Testis (tissue), 3 donors: ENCODE measurements around the gene IMPG1. TPM values are rescaled to one million over a fixed set of nuclear protein-coding genes. Genes with fewer than 3 reads are reported as not detected.

Experiments used
- DNase-seq: peaks from one replicate; pipeline ENCODE4 v3.0.0-alpha.2; 2019
- H3K27ac ChIP-seq, 2 donors: fragments of 200-600 bp; sonication (generic); one replicate each; pipeline ENCODE4 v1.5.1; 2019
- H3K27me3 ChIP-seq: fragments of 200-600 bp; sonication (generic); one replicate; pipeline ENCODE4 v1.5.1; 2019
- H3K36me3 ChIP-seq: fragments of 200-600 bp; sonication (generic); one replicate; pipeline ENCODE4 v1.5.1; 2017; ENCODE audit warnings: low read depth; ENCODE audit errors: missing control alignments
- H3K4me1 ChIP-seq: fragments of 200-600 bp; sonication (generic); one replicate; pipeline ENCODE4 v1.5.1; 2019
- H3K4me3 ChIP-seq, 2 donors: fragments of 200-600 bp; sonication (generic); one replicate each; pipeline ENCODE4 v1.5.1; 2017 to 2019
- H3K9me3 ChIP-seq: fragments of 200-600 bp; sonication (generic); one replicate; pipeline ENCODE4 v1.5.1; 2017
- POLR2A ChIP-seq: fragments of 450-650 bp; IDR thresholded peaks from one replicate; pipeline ENCODE4 v1.6.1; 2017; ENCODE audit warnings: antibody characterized with exemption, mild to moderate bottlenecking, moderate library complexity
- WGBS, 2 donors: methylation state at CpG; one replicate each; pipeline ENCODE4 v1.1.5; 2018; 5-methylcytosine and 5-hydroxymethylcytosine counted together
- intact Hi-C: fragments of 100-400 bp; cut with DNase I; formaldehyde crosslinking; loops from one replicate; pipeline ENCODE4 v1.15.1; 2023; ENCODE audit warnings: low total_unique reads
- polyA plus RNA-seq: library from polyadenylated mRNA; stranded (reverse); fragments of 350-450 nt; fragmentation: Illumina TruSeq; extraction: RNeasy Lipid Tissue Mini Kit (QIAGEN cat#74804); gene quantifications from one replicate; pipeline ENCODE4 v1.2.3, GENCODE V29; 2014; ENCODE audit warnings: low read depth, low replicate concordance; ENCODE audit not compliant: insufficient read depth
- small RNA-seq, 2 donors: library from RNA; depleted of rRNA; stranded (forward); fragments of <200 nt; gene quantifications; one replicate each; pipeline ENCODE3, GENCODE V24; 2016
- total RNA-seq, 2 donors: library from RNA; depleted of rRNA; stranded (reverse); fragments of >200 nt; gene quantifications; one replicate each; pipeline ENCODE4 v1.2.3, GENCODE V29; 2016
- TF ChIP-seq, protein P1 (sequence below), 3 experiments: fragments of 450-650 bp in 2 of 3; fragments of 200-600 bp in 1 of 3; sonication (generic) in 1 of 3; IDR thresholded peaks; one replicate each; pipeline ENCODE4 v1.5.1; 2016 to 2019; ENCODE audit warnings: antibody characterized with exemption in 3 of 3, mild to moderate bottlenecking in 2 of 3, moderate library complexity in 1 of 3

Gene IMPG1
- total and polyA plus RNA-seq, 3 donors from 2014 or later, result 0.08 to 0.68 (median 0.29) TPM

DNA sequence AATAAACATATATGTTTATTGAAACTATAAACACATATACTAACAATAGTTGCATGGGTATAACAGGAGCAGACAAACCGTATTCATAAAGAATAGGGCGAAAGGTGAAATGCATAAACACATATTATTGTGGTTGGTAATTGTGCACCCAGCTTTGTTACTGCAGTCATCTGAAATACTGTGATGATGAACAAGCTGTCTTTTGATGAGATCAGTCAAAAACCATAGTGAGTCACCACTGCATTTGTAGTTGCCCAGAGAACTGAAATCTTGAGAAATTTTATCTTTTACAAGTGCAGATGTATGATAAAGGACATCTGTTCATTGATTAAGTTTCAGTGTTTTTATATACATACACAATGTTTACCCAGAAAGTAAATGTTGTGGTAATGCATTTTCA is 189.7 kb downstream of the IMPG1 start:
- Histone ChIP-seq H3K9me3 (no peaks in the 10 kb centered on the region), H3K4me1 (peaks cover 3% of the 10 kb centered on the region), H3K27ac (no peak overlapping the region), H3K4me3 (no peak overlapping the region), H3K27me3 (no peaks in the 10 kb centered on the region), H3K36me3 (no peaks in the 10 kb centered on the region)
- no peak for DNase-seq
- TF ChIP-seq, protein P1, sequence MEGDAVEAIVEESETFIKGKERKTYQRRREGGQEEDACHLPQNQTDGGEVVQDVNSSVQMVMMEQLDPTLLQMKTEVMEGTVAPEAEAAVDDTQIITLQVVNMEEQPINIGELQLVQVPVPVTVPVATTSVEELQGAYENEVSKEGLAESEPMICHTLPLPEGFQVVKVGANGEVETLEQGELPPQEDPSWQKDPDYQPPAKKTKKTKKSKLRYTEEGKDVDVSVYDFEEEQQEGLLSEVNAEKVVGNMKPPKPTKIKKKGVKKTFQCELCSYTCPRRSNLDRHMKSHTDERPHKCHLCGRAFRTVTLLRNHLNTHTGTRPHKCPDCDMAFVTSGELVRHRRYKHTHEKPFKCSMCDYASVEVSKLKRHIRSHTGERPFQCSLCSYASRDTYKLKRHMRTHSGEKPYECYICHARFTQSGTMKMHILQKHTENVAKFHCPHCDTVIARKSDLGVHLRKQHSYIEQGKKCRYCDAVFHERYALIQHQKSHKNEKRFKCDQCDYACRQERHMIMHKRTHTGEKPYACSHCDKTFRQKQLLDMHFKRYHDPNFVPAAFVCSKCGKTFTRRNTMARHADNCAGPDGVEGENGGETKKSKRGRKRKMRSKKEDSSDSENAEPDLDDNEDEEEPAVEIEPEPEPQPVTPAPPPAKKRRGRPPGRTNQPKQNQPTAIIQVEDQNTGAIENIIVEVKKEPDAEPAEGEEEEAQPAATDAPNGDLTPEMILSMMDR (IDR thresholded peaks at IDR 0.05), result no peak
- TF ChIP-seq POLR2A, result no peak
- 69 to 98% methylated on average over 2 of the region's 2 CpGs for WGBS, 2 donors
- intact Hi-C loops, result no loop called here

DNA sequence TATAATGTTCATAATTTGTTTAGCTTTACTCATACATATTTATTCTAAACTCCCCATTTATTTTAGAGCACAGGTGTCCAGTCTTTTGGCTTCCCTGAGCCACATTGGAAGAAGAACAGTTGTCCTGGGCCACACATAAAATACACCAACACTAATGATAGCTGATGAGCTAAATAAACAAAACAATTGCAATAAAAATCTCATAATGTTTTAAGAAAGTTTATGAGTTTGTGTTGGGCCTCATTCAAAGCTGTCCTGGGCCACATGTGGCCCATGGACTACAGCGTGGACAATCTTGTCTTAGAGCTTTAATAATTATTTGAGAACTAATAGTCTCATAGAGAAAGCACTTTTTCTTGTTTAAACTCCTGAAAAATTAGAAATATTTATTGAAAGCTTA is 192.2 kb downstream of the IMPG1 start:
- intact Hi-C loops, result no loop called here
- no peak for DNase-seq
- 76 to 85% methylated on average over 1 of the region's 1 CpG for WGBS, 2 donors
- H3K36me3 ChIP-seq, result no peaks in the 10 kb centered on the region
- TF ChIP-seq, protein P1 (IDR thresholded peaks at IDR 0.05), result no peak
- TF ChIP-seq POLR2A, result no peak
- H3K27ac ChIP-seq, result peak overlapping the region in 1 of 2 donors; percentile 26
- H3K4me3 ChIP-seq, result no peak overlapping the region
- peaks cover 3% of the 10 kb centered on the region for H3K4me1 ChIP-seq
- H3K9me3 ChIP-seq, result no peaks in the 10 kb centered on the region
- H3K27me3 ChIP-seq, result no peaks in the 10 kb centered on the region

DNA sequence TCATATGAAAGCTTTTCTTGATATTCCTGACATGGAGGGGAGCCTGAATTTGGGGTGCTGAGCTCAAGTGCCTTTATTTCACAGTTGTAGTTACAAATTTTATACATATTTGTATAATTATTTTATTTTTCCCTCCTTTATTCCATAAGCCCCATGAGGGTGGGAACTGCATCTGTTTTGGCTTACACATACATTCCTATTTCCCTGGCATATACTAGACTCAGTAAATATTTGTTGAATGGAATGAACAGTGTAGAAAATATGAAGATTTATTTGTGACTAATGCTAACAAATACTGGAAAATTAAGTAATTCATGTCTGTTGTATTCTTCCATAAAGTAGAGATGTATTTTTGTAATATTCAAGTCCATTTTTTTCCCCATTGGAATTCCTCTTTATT is 196.3 kb downstream of the IMPG1 start:
- Histone ChIP-seq H3K36me3 (no peaks in the 10 kb centered on the region), H3K4me3 (no peak overlapping the region), H3K9me3 (no peaks in the 10 kb centered on the region), H3K27me3 (no peaks in the 10 kb centered on the region), H3K27ac (no peak overlapping the region), H3K4me1 (no peaks in the 10 kb centered on the region)
- no peak for DNase-seq
- TF ChIP-seq, protein P1 (IDR thresholded peaks at IDR 0.05), result no peak
- no peak for TF ChIP-seq POLR2A
- intact Hi-C loops, result no loop called here

- no peak for TF ChIP-seq POLR2A
- TF ChIP-seq, protein P1 (IDR thresholded peaks at IDR 0.05), result no peak
- Histone ChIP-seq H3K4me1 (no peaks in the 10 kb centered on the region), H3K36me3 (no peaks in the 10 kb centered on the region), H3K27me3 (no peaks in the 10 kb centered on the region), H3K9me3 (no peaks in the 10 kb centered on the region), H3K4me3 (no peak overlapping the region), H3K27ac (no peak overlapping the region)
- intact Hi-C loops, result no loop called here
- no peak for DNase-seq
- 77 to 80% methylated on average over 2 of the region's 2 CpGs for WGBS, 2 donors
Measured at GRCh38 chr6:75874224-75874623, 198.2 kb downstream of the IMPG1 start.

Small RNAs within 50 kb of the gene (small RNA-seq; reads per million reads assigned to genes)
- gene RF00019, result 0 reads per million in 2 donors
- 0 reads per million in 2 donors for gene RNU6-248P
